A673 (cell line): ENCODE data around the gene SNX32.

ENCODE experiments used
- CTCF ChIP-seq: fragments of 300-800, 200-600 bp; sonication (generic); conservative IDR thresholded peaks from 2 replicates; pipeline ENCODE4 v1.5.1; 2017; ENCODE audit warnings: low read depth, mild to moderate bottlenecking, antibody characterized with exemption, low read length, moderate library complexity, mixed read lengths
- EZH2 ChIP-seq: fragments of 200-600 bp; sonication (generic); IDR thresholded peaks from 2 replicates; pipeline ENCODE4 v1.6.1; 2017; ENCODE audit warnings: borderline replicate concordance, low read depth, mild to moderate bottlenecking, mixed read lengths, antibody characterized with exemption, low read length; ENCODE audit not compliant: poor library complexity, severe bottlenecking

- no peak for TF ChIP-seq CTCF
- TF ChIP-seq EZH2: no peak
Measured at GRCh38 chr11:65883058-65883761, 49.4 kb downstream of the SNX32 start.
